NT2/D1 (cell line): ENCODE results near the gene TMEM222.

Experiments used
- DNase-seq: peaks from one replicate; pipeline ENCODE4 v3.0.0-alpha.2; 2011; ENCODE audit warnings: low read depth, low spot score
- H3K27me3 ChIP-seq: 2 replicates; pipeline ENCODE4 v1.6.0; 2011; ENCODE audit warnings: mild to moderate bottlenecking; ENCODE audit not compliant: insufficient read length, insufficient read depth
- H3K36me3 ChIP-seq: 2 replicates; pipeline ENCODE4 v1.6.1; 2011; ENCODE audit warnings: mild to moderate bottlenecking, low read length, mixed read lengths; ENCODE audit not compliant: insufficient read depth, insufficient read length
- H3K4me1 ChIP-seq: 2 replicates; pipeline ENCODE4 v1.5.1; 2011; ENCODE audit not compliant: insufficient read depth, insufficient read length
- H3K4me3 ChIP-seq: 2 replicates; pipeline ENCODE4 v1.5.1; 2011; ENCODE audit warnings: low read depth; ENCODE audit not compliant: insufficient read length
- H3K9ac ChIP-seq: 2 replicates; pipeline ENCODE4 v1.6.0; 2011; ENCODE audit warnings: low read depth; ENCODE audit not compliant: insufficient read length
- H3K9me3 ChIP-seq: 2 replicates; pipeline ENCODE4 v1.5.1; 2011; ENCODE audit warnings: mild to moderate bottlenecking, low read length; ENCODE audit not compliant: insufficient read depth
- SUZ12 ChIP-seq: IDR thresholded peaks from 2 replicates; pipeline ENCODE4 v1.6.1; 2011; ENCODE audit not compliant: insufficient read length, insufficient read depth; ENCODE audit errors: extremely low read depth
- YY1 ChIP-seq: IDR thresholded peaks from 2 replicates; pipeline ENCODE4 v1.6.1; 2011; ENCODE audit not compliant: insufficient read length, insufficient read depth
- ZNF274 ChIP-seq: IDR thresholded peaks from 2 replicates; pipeline ENCODE4 v1.6.1; 2011; ENCODE audit warnings: mild to moderate bottlenecking, low read depth, low read length

TMEM222 gene

DNA sequence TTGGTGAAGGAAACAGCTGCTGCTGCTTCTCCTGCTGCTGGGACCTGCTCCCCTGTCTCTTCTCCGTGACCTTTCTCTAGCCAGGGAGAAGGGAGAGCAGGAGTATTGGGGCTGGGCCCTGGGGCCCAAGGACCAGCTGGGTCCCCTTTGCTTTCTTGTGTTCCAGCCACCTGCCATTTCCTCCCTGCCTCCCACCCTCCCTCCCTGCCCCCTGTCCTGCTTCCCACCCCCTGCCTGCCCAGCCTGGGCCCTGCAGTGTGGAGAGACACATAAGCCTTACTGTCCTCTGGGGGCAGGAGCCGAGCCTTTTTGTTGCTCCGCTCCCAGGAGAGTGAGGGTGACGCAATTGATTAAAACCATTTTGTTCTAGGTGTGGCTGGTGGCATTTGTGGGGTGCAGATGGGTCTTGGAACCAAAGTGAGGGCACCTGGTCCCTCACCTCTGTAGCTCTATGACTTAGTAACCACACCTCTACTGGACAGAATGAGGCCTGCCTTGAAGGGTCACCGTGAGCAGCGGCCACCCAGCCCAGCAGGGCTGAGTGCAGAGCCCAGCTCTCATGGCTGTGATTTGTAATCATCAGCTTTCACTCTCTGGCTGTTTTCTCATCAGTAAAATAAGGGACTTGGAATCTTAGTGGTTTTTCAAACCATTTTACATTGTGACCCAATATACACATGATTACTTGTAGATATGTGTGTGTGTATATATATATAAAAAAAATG is 13.9 kb upstream of the TMEM222 start:
- no peak for DNase-seq
- Histone ChIP-seq H3K27me3 (no peaks in the 10 kb centered on the region), H3K9ac (peak overlapping the region; percentile 72), H3K4me3 (peak overlapping the region; percentile 8), H3K9me3 (no peaks in the 10 kb centered on the region), H3K36me3 (peaks cover 6% of the 10 kb centered on the region), H3K4me1 (peaks cover 24% of the 10 kb centered on the region)
- TF ChIP-seq SUZ12 (no peak), ZNF274 (no peak), YY1 (no peak)

DNA sequence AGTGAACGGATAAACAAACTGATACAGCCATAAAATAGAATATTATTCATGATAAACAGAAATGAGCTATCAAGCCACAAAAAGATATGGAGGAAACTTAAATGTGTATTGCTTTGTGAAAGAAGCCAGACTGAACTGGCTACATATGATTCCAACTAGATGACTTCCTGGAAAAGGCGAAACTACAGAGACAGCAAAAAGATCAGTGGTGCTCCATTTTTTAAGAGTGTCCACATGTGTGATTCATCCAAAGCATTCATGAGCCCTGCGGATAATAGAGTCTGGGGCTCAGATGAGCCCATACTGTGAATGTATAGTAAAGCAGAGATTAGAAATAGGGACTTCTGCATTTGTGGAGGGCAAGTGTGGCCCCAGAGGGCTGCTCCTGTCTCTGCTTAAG is 7.8 kb upstream of the TMEM222 start:
- H3K9me3 ChIP-seq, result no peaks in the 10 kb centered on the region
- no peak overlapping the region for H3K9ac ChIP-seq
- no peaks in the 10 kb centered on the region for H3K27me3 ChIP-seq
- no peak for DNase-seq
- TF ChIP-seq ZNF274, result no peak
- TF ChIP-seq SUZ12, result no peak
- TF ChIP-seq YY1, result no peak
- H3K4me1 ChIP-seq, result peaks cover 3% of the 10 kb centered on the region
- no peak overlapping the region for H3K4me3 ChIP-seq
- H3K36me3 ChIP-seq, result no peaks in the 10 kb centered on the region

DNA sequence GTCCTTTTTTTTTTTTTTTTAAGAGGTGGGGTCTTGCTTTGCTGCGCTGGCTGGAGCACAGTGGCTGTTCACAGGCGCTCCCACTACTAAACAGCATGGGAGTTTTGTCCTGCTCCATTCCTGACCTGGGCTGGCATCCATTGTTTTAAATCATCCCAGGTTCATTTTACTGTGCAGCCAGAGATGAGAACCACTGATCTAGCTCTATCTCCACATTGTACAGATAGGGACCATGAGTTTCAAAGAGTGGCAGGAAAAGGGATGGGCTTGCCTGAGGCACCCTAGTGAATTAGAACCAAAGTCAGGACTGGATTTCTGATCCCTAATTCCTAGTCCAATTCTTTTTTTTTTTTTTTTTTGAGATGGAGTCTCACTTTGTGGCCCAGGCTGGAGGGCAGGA is 7.2 kb upstream of the TMEM222 start:
- Histone ChIP-seq H3K9ac (no peak overlapping the region), H3K4me1 (peaks cover 3% of the 10 kb centered on the region), H3K27me3 (peaks cover 2% of the 10 kb centered on the region), H3K36me3 (no peaks in the 10 kb centered on the region), H3K9me3 (no peaks in the 10 kb centered on the region), H3K4me3 (no peak overlapping the region)
- DNase-seq, result no peak
- no peak for TF ChIP-seq ZNF274
- TF ChIP-seq SUZ12, result no peak
- no peak for TF ChIP-seq YY1

DNA sequence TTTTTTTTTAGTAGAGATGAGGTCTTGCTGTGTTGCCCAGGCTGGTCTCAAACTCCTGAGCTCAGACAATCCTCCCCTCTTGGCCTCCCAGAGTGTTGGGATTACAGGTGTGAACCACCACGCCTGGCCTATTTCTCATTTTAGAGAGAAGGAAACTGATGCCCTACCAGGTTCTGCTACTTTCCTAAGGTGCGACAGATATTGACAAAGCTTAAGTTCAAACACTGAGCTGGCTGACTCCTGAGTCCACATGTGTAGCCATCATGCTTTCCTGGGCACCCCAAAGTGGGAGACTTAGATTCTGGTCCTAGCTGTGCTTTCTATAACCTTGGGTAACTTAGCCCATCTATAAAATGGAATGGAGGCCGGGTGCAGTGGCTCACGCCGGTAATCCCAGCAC is 5.1 kb upstream of the TMEM222 start:
- DNase-seq, result no peak
- Histone ChIP-seq H3K4me1 (peaks cover 3% of the 10 kb centered on the region), H3K36me3 (no peaks in the 10 kb centered on the region), H3K9ac (no peak overlapping the region), H3K9me3 (no peaks in the 10 kb centered on the region), H3K27me3 (peaks cover 14% of the 10 kb centered on the region), H3K4me3 (no peak overlapping the region)
- TF ChIP-seq SUZ12, result no peak
- no peak for TF ChIP-seq YY1
- no peak for TF ChIP-seq ZNF274

DNA sequence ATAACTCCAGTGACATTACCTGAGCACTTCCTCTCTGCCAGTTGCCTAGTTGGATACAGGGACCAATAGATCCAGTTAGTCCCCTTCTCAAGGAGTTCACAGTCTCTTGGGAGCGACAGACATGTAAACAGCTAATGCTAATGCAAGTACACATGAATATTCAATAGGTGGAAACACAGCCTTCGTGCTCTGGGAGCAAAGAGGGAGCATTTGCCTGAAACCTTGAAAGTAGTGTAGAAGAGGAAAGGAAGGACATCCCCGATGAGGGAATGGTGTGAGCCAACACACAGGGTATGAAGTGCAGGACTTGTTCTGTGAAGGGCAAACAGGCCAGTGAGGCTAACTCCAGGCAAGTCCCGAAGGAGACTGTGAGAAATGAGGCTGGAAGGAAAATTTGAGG is 3.8 kb upstream of the TMEM222 start:
- Histone ChIP-seq H3K4me1 (peaks cover 3% of the 10 kb centered on the region), H3K36me3 (peaks cover 3% of the 10 kb centered on the region), H3K27me3 (peaks cover 14% of the 10 kb centered on the region), H3K9me3 (no peaks in the 10 kb centered on the region), H3K9ac (no peak overlapping the region), H3K4me3 (no peak overlapping the region)
- no peak for DNase-seq
- TF ChIP-seq SUZ12 (no peak), ZNF274 (no peak), YY1 (no peak)

DNA sequence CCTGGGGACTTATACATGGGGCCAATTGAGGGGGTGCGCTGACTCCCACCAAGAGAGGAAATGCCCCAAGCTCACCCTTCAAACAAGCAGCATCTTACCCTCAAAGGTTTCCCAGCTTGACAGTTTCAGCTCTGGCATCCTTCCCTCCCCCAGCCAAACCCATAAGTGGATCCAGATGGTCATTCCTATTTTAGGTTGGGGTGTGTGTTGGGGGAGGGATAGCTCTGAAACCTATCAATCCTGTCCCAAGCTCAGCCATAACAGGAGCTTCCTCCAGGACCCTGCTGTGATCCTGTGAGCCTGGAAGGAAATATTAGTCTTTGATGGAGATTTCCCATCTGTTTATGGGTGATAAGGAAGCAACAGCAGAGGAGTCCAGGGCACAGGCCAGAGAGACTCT is 3.4 kb upstream of the TMEM222 start:
- peaks cover 4% of the 10 kb centered on the region for H3K4me1 ChIP-seq
- H3K36me3 ChIP-seq, result peaks cover 7% of the 10 kb centered on the region
- TF ChIP-seq YY1 (no peak), SUZ12 (no peak), ZNF274 (no peak)
- no peak for DNase-seq
- H3K9me3 ChIP-seq, result no peaks in the 10 kb centered on the region
- H3K9ac ChIP-seq, result no peak overlapping the region
- no peak overlapping the region for H3K4me3 ChIP-seq
- H3K27me3 ChIP-seq, result peaks cover 14% of the 10 kb centered on the region

DNA sequence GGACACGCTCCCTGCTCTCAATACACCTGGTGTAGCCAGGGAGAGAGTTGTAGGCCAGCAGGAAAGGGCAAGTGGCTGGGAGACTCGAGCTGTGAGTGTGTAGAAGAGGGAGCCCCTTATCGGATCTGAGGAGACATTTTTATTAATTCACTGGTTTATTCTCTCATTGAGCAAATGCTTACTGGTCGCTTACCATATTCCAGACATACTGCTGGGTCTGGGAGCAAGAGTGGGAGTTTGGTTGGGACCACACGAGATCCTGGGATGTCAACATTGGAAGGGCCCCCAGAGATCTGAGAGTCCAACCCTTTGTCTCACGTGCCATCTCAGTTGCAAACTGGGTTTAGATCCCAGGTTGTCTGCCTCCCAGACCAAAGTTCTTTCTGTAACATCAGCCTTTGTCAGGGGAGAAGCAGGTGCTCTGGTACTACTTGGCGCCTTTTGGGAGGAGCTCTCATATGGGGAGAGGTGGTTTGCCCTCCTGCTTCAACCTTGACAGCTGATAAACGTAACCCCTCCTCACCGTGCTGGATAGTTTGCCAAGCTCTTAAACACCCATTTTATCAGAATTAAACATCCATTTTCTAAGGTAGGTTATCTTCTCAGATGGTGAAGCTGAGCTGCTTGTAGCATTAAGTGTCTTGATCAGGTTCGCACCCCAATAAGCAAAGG is 742 bp downstream of the TMEM222 start:
- H3K9ac ChIP-seq, result peak overlapping the region; percentile 96

More for the DNA sequence above, 742 bp downstream of the TMEM222 start:
- DNase-seq, result no peak
- peak overlapping the region; percentile 95 for H3K4me3 ChIP-seq
- TF ChIP-seq ZNF274 (no peak), SUZ12 (no peak), YY1 (no peak)
- H3K4me1 ChIP-seq, result peaks cover 6% of the 10 kb centered on the region
- no peaks in the 10 kb centered on the region for H3K9me3 ChIP-seq
- peaks cover 45% of the 10 kb centered on the region for H3K36me3 ChIP-seq
- peaks cover 14% of the 10 kb centered on the region for H3K27me3 ChIP-seq
